Nephron progenitor cell (in vitro differentiated cells): ENCODE data around the gene APLN.

Source experiments
- DNase-seq: peaks from one replicate; pipeline ENCODE4 v3.0.0; 2021
- H3K27ac Mint-ChIP-seq: 2 replicates; pipeline ENCODE4 v1.8.0; 2021; ENCODE audit warnings: mild to moderate bottlenecking, moderate library complexity, mixed read lengths
- H3K27me3 Mint-ChIP-seq: 2 replicates; pipeline ENCODE4 v1.8.0; 2021; ENCODE audit warnings: mild to moderate bottlenecking, low read depth, mixed read lengths; ENCODE audit not compliant: poor library complexity
- H3K36me3 Mint-ChIP-seq: 2 replicates; pipeline ENCODE4 v1.8.0; 2021; ENCODE audit warnings: low read depth, mixed read lengths
- H3K4me1 Mint-ChIP-seq: 2 replicates; pipeline ENCODE4 v1.8.0; 2021; ENCODE audit warnings: mixed read lengths
- H3K4me3 Mint-ChIP-seq: 2 replicates; pipeline ENCODE4 v1.8.0; 2021; ENCODE audit warnings: mild to moderate bottlenecking, moderate library complexity, mixed read lengths
- H3K9me3 Mint-ChIP-seq: 2 replicates; pipeline ENCODE4 v1.8.0; 2021; ENCODE audit warnings: mild to moderate bottlenecking, moderate library complexity, mixed read lengths
- TF ChIP-seq, protein P1 (sequence below): fragments of 200-600 bp; sonication (generic); IDR thresholded peaks from 2 replicates; pipeline ENCODE4 v1.5.0; 2021; ENCODE audit warnings: antibody characterized with exemption

Gene APLN

DNA sequence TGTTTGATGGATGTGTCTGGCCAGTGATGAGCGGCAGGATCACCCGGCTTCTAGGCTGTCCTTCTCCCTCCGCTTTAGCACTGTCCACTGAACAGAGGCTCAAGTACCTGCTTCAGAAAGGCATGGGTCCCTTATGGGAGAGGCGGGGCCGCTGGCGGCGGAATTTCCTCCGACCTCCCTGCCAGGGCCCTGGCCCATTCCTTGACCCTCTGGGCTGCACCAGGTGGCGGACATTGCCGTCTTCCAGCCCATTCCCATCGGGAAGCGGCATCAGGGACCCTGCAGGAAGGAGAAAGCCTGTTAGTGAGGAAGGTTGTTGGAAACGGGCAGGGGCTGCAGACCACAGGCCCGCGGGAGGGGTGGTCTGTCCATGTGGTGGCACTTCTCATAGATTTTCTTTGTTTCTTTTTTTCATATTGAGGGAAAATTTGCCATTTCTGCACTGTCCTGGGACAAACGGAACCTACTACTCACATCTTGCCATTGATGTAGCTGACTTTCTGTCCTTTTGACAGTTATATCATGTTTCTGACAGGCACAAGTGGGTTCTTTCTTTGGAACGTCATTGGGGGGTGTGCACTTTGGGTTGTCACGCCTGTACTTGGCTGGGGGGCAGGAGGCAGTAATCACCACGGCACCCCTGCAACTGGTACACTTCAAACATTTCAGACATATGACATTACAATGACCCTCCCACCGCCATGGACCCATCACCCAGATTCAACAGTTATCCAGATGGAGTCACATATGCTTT lies 6.1 kb downstream of the APLN start:
- DNase-seq: no peak
- Mint-ChIP-seq H3K27me3 (peaks cover 47% of the 10 kb centered on the region), H3K27ac (no peak overlapping the region), H3K36me3 (no peaks in the 10 kb centered on the region), H3K9me3 (peaks cover 4% of the 10 kb centered on the region), H3K4me3 (no peak overlapping the region), H3K4me1 (peaks cover 20% of the 10 kb centered on the region)
- TF ChIP-seq, protein P1, sequence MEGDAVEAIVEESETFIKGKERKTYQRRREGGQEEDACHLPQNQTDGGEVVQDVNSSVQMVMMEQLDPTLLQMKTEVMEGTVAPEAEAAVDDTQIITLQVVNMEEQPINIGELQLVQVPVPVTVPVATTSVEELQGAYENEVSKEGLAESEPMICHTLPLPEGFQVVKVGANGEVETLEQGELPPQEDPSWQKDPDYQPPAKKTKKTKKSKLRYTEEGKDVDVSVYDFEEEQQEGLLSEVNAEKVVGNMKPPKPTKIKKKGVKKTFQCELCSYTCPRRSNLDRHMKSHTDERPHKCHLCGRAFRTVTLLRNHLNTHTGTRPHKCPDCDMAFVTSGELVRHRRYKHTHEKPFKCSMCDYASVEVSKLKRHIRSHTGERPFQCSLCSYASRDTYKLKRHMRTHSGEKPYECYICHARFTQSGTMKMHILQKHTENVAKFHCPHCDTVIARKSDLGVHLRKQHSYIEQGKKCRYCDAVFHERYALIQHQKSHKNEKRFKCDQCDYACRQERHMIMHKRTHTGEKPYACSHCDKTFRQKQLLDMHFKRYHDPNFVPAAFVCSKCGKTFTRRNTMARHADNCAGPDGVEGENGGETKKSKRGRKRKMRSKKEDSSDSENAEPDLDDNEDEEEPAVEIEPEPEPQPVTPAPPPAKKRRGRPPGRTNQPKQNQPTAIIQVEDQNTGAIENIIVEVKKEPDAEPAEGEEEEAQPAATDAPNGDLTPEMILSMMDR: no peak

DNA sequence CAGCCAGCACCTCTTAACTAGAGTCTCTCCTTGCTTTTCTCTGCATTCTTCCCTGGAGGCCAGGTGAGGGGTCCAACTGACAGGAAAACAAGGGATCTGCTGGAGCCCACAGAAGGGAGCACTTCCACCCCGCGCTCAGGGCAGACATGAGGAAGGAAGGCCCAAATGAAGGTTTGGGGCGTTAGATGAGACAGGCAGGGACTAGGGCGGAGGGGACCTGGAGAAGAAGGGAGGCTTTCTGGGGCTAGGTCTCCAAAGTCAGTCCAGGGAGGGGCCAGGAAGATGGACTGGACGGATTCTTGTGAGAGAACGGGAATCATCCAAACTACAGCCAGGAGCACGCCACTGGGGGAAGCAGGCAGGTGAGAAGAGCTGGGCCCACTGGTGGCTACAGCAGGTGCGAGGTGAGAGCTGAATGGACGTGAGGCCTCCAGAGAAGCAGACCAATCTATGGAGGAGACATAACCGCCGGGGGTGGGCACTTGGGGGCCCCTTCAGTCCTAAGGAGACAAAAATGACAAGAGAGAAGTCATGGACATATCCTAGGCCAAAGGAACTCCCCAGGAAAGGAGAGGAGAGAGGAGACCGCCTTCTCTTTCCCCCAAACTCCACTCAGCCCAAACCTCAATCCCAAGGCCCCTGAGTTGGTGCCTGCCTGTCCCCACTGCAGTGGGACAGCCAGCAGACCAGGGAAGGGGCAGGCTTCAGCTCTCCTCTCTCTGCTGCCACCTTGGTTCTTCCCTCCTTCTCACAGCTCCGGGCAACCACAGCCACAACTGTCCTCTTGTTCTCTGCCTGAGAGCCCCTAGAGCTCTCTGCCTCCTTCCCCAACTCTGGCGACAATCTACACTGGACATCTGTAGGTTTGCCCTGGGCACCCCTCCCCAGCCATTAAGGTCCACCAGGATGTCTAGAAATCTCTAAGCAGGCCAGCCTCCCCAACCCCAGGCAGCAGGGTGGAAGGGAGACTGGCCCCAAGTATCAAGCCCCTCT lies 7.0 kb downstream of the APLN start:
- H3K9me3 Mint-ChIP-seq: peaks cover 4% of the 10 kb centered on the region
- peaks cover 43% of the 10 kb centered on the region for H3K27me3 Mint-ChIP-seq
- H3K27ac Mint-ChIP-seq: no peak overlapping the region
- H3K36me3 Mint-ChIP-seq: no peaks in the 10 kb centered on the region
- no peak overlapping the region for H3K4me3 Mint-ChIP-seq
- DNase-seq: no peak
- peaks cover 12% of the 10 kb centered on the region for H3K4me1 Mint-ChIP-seq
- TF ChIP-seq, protein P1: no peak

DNA sequence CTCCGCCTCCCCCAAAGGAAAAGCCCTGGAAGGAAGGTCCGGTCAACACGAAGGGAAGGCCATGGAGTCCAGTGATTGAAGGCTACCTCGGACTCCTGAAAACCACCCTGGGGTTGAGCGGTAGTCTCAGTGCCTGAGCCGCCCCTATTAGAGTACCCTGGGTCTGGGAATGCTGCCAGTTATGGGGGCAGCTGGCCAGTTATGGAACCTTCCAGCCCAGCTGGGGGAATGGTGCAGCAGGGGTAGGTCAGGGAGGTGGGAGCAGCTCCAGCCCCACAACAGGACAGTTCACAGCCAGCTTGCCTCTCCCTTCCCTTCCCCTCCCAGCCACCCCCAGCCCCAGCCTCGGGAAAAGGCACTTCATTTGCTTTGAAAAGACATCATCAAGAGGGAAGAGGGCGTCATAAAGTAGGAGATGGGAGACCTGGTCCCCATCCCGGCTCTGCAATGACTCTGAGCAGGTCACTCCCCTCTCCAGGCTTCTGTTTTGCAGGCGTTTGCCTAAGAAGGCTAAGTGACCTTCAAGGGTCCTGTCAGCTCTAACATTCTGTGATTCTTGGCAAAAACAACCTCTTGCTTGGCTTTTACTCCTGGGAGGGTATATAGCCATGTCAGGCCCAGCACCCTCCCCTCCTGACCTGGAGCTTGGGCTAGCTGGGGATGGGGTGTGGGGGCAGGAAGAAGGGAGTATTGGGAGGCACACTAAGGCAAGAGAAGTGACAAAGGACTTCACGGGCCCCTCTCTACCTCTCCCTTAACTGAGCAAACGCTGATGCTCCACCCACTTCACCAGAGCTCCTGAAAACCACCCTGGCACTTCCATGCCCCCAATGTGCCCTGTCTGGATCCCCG lies 8.0 kb downstream of the APLN start:
- no peak for DNase-seq
- H3K27ac Mint-ChIP-seq: no peak overlapping the region
- peaks cover 6% of the 10 kb centered on the region for H3K4me1 Mint-ChIP-seq
- H3K4me3 Mint-ChIP-seq: no peak overlapping the region
- peaks cover 35% of the 10 kb centered on the region for H3K27me3 Mint-ChIP-seq
- no peaks in the 10 kb centered on the region for H3K36me3 Mint-ChIP-seq
- H3K9me3 Mint-ChIP-seq: peaks cover 4% of the 10 kb centered on the region
- TF ChIP-seq, protein P1: no peak

DNA sequence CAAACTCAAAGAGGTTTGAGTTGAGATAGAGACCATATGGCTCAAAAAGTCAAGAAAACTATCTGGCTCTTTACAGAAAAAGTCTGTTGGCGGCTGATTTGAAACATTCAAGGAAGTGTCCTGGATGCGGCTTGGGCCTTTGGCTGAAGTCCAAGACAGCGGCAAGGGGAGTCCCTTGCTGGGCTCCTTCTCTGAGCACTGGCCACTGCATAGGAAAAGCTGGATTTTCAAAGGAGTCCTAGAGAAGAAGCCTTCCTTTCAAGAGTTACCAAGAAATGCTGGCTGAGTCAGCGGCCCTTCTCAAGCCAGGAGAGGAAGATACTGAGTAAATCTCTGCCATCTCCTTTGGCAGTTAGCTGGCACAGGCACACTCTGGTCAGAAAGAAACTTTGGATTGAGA lies 12.1 kb downstream of the APLN start:
- no peaks in the 10 kb centered on the region for H3K36me3 Mint-ChIP-seq

DNA sequence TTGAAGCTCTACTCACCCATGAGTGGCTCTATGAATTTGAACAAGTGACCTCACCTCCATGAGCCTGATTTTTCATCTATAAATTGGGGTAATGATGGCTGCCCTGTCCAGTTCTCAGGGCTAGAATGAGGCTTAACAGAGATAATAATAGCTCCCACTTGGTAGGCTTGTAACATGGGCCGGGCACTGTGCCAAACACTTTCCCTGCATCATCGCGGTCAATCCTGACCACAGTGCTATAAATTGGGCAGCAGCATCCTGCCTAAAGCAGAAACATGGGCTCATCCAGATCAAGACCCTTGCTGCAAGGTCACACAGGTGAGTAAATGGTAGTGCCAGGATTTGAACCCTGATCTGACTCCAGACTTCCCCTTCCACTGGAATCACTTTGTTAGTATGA lies 12.8 kb downstream of the APLN start:
- TF ChIP-seq, protein P1: no peak
- peaks cover 6% of the 10 kb centered on the region for H3K4me1 Mint-ChIP-seq
- H3K9me3 Mint-ChIP-seq: peaks cover 3% of the 10 kb centered on the region
- no peak for DNase-seq
- H3K4me3 Mint-ChIP-seq: no peak overlapping the region
- no peaks in the 10 kb centered on the region for H3K36me3 Mint-ChIP-seq
- no peak overlapping the region for H3K27ac Mint-ChIP-seq
- H3K27me3 Mint-ChIP-seq: peaks cover 29% of the 10 kb centered on the region

More for the DNA sequence above, 12.1 kb downstream of the APLN start:
- H3K4me3 Mint-ChIP-seq: no peak overlapping the region
- DNase-seq: no peak
- TF ChIP-seq, protein P1: no peak
- H3K27ac Mint-ChIP-seq: no peak overlapping the region
- peaks cover under 1% of the 10 kb centered on the region for H3K4me1 Mint-ChIP-seq
- H3K27me3 Mint-ChIP-seq: peaks cover 29% of the 10 kb centered on the region
- peaks cover 7% of the 10 kb centered on the region for H3K9me3 Mint-ChIP-seq
